GM19328 (cell line): ENCODE data around the gene THBS4.

Experiments
- ATAC-seq: cut with Tn5 transposase; IDR thresholded peaks from one replicate; pipeline ENCODE4 v1.9.1; 2021; ENCODE audit warnings: mild to moderate bottlenecking, moderate library complexity; ENCODE audit not compliant: unreplicated experiment

Gene THBS4

DNA sequence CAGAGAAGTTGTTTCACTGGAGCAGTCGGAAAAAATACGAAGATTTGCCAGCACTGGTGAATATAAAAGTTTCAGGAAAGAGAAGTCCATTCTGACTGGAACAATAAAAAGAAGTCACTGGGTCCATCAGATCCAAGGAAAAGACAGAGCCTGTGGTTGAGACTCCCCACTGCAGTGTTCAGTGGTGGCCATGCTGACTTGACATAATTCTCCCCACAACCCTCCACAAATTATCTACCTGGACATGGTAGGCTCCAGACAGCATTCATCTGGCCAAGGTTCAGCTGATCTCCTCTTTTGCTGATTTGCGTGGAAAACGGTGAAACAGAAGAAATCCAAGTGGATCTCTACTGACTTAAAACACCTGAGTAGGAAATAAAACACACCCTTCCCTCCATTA lies 8.0 kb downstream of the THBS4 start:
- no peak for ATAC-seq

DNA sequence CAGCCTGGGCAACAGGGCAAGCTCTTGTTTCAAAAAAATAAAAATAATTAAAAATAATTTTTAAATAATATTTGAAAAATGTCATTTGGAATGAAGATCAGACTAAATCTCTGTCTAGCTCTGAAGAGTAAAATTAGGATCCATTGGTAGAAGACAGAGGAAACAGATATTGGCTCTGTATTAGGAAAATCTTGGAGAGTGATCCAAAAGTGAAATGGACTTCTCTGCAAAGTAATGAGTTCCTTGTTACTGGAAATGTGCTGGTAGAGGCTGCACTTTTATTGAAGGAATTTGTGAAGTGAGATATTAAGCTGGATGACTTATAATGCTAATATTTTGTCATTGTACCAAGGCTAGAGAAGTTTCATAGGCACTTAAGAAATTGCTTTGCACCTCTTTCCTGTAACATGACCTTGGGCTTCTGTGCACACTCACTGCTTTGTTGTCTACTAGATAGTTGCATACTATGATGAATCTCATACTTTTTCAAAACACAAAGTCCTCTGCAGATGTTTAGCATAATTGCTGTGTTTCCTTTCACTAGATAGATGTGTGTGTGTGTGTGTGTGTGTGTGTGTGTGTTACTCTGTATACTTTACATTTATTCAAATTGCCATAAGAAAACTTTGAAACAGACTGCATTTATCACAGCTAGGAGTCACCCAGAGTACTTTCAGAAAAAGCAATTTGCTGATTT lies 13.1 kb downstream of the THBS4 start:
- ATAC-seq: no peak

DNA sequence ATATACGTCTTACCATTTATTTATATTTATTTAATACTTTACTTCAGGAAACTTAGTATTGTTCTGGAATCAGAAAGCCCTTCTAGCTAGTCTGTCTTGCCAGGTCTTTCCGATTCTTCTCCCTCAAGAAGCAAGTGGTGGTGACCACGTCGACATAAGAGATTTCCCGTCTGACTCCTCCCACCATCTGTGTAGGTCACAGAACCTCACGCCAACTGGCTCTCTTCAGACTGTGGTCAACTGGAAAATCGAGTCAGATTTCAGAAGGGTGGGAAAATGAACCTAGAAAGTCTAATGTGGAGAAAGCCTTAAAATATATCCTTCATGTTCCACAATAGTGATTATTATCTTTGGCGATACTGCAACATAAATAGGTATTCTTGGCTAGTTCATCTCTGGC lies 17.3 kb downstream of the THBS4 start:
- ATAC-seq: no peak

DNA sequence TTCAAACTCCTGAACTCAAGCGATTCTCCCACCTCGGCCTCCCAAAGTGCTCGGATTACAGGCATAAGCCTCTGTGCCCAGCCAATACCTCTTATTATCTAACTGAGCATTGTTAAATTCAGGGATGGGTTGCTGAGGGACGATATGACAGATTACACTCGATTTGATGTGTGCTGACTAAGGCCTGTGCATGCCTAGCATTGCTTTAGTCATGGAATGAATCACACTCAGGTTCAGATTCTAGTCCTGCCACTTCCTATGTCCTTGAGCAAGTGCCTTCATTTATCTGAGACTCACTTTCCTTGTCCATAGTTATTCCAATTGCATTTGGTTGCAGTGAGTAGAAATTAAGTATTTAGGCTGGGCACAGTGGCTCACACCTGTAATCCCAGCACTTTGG lies 19.5 kb downstream of the THBS4 start:
- ATAC-seq: no peak

DNA sequence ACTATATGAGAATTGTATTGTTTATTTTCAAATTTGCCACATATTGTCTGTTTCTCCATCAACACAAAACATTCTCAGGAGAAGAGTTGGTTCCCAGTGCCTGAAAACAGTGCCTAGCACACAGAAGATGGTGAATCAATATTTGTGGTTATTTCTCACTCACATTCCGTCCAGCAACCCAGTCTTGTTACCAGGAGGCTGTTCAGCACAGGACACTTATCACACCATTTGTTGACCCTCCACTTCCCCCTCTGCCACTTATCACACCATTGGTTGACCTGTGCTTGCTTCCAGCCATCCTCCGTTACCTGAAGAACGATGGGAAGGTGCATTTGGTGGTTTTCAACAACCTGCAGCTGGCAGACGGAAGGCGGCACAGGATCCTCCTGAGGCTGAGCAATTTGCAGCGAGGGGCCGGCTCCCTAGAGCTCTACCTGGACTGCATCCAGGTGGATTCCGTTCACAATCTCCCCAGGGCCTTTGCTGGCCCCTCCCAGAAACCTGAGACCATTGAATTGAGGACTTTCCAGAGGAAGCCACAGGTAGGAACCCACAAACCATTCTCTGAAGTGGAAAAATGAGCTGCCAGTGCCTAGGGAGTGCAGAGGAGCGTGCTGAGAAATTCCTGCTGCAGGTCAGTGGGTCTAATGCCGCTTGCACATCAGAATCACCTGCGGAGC lies 20.5 kb downstream of the THBS4 start:
- ATAC-seq: no peak

DNA sequence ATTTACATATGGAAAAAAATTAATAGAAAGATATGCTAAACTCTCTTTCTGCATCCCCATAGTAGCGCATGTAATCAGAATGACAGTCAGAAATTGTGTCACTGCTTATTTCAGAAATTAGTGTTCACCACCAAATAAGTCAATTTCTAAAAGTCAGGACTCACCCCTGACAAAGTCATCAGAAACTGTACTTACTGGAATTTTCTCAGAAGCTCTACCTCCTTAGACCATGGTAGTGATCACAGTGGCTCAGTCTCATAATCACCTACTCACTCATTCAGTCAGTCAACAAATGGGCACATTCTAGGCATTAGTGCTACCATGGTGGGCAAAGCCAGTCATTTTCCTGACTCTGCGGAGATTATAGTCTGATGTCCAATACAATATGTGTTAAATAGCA lies 22.0 kb downstream of the THBS4 start:
- ATAC-seq: no peak

DNA sequence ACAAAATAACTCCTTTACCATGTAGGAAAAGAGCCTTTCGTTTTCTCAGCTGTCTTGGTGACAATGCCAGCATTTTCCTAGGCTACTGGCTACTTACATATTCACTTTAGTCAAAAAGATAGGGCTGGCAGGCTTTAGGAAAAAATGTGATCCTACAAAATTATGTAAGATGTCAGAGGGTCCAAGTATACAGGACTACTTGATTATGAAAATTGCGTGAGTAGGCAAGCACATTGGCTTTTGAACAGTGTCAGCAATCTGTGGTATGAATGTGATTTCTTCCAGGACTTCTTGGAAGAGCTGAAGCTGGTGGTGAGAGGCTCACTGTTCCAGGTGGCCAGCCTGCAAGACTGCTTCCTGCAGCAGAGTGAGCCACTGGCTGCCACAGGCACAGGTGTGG lies 22.8 kb downstream of the THBS4 start:
- ATAC-seq: no peak

DNA sequence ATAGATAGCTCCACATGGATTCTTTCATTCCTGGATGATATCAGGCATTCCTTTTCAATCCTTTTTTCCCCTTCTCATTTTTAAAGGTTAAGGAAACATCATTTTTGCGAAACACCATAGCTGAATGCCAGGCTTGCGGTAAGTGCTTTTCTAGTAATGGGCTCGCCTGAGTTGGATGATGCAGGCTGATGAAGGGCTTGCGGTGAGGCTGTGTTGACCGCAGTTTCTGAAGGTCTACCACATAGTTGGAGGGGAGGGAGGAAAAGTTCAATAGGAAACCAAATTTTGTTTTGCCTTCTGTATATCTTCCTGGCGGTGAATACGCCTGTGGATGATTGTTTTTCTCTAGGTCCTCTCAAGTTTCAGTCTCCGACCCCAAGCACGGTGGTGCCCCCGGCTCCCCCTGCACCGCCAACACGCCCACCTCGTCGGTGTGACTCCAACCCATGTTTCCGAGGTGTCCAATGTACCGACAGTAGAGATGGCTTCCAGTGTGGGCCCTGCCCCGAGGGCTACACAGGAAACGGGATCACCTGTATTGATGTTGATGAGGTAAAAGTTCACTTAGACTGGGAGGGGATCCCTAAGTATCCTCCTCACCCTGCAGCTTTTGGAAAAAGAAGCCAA lies 24.3 kb downstream of the THBS4 start:
- ATAC-seq: no peak

DNA sequence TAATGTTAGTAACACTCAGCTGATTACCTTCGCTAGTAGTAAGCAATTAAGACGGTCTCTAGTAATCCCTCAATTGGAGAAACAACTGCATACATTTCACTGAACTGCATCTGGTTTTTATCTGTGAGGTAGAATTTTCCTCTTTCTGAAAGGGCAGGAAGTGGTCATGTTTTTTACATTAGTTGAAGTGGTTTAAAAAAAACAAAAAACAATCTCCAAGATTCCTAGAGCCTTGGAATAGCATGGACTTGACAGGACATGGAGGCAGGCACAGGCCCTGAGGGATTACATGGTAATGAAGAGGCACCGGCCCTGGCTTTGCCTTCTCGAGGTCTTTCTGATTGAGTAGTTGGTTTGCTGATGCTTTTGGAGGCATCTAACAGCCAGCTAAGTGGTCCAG lies 25.8 kb downstream of the THBS4 start:
- no peak for ATAC-seq

DNA sequence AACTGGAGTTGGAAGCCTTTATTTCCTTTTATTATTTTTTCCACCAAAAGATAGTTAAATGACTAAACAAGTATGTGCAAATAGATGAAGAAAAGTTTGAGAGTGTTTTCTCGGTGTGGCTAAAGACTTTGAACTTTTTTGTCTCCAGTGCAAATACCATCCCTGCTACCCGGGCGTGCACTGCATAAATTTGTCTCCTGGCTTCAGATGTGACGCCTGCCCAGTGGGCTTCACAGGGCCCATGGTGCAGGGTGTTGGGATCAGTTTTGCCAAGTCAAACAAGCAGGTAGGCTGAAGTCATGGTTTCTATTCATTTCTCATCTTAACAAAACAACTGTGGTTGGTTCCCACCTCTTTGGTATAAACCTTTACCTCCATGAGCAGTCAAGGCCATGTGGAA lies 26.4 kb downstream of the THBS4 start:
- ATAC-seq: no peak

DNA sequence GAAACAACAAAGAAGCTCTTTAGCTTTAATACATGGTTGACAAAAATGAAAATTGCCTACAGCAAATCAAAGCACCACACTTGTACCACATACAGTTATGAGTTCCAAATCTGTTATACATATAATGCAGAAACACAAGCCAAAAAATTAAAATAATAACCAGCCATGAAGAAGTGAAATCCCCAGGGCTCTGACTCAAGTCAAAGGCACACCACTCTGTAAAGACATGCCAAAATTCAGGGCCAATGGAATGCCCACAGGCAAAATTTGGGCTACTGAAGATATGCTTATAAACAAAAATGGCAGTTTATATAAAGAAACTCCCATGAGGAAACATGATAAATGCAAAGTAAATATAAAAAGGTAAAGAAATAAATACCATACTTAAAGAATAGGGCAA lies 29.0 kb downstream of the THBS4 start:
- ATAC-seq: no peak

DNA sequence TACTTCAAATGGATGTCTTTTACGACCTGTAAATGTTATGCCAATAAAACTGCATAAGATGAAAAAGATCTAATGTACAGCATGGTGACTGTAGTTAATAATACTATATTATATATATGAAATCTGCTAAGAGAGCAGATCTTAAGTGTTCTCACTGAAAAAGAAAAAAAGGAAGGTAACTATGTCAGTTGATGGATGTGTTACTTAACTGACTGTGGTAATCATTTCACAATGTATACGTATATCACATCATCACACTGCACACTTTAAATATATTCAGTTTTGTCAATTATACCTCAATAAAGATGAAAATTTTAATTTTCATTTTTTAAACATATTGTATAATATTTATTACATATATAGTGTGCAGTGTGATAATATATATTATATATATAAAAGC lies 31.9 kb downstream of the THBS4 start:
- ATAC-seq: no peak

DNA sequence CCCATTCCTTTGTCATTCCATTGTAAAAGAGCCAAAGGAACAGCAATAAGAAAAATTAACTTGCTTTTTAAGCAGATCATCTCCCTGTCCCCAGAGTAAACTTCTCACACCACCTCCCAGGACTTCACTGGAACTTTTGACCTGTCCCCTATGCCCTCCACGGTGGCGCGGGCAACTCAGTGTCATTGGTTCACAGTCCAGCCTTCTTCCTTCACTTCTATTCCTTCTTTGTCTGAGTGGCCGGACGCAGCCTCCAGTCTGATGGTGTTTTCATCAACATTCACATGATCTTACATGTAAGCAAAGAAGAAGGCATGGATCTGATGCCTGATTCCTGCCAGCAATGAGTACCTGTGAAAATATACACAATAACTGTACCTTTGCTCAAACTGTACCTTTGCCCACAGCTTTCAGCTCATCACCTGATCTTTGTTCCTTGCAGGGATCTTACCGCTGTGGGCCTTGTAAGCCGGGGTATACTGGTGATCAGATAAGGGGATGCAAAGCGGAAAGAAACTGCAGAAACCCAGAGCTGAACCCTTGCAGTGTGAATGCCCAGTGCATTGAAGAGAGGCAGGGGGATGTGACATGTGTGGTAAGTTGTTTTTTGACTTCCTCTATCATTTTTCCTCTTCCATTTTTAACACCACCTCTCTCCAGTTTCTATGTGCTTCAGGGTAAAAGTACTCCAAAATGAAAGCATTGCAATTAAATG lies 32.5 kb downstream of the THBS4 start:
- no peak for ATAC-seq

DNA sequence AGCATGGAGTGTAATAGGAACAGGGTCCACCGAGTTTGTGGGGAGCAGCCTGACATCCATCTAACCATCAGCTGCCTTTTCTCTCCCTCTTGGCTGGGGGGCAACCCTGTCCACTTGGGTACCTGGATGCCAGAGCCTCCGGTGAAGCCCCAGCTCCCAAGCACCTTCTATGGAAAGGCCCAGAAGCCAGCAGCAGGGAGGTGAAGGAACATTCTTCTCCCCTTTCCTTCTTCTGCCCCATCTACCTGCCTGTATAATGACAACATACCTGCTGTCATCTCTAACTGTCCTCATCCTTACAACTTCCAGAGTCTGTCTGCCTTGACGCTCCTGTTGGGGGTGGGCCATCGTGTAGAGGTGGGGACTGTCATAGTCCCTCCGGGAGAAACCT lies 33.1 kb downstream of the THBS4 start:
- no peak for ATAC-seq

DNA sequence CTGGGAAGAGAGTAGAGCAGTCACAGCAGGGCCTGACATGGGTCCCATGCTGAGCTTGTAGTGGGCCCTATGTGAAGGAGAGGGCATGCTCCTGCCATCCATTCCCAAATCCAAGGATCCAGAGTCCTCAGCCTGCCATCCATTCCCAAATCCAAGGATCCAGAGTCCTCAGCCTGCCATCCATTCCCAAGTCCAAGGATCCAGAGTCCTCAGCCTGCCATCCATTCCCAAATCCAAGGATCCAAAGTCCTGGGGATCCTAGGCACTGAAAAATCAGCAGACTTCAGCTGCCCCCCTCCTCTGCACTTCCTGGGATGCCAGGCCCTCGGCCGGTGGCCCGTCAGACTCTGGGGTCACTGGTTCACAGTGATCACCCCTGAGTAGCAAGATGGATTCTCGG lies 33.6 kb downstream of the THBS4 start:
- ATAC-seq: no peak

DNA sequence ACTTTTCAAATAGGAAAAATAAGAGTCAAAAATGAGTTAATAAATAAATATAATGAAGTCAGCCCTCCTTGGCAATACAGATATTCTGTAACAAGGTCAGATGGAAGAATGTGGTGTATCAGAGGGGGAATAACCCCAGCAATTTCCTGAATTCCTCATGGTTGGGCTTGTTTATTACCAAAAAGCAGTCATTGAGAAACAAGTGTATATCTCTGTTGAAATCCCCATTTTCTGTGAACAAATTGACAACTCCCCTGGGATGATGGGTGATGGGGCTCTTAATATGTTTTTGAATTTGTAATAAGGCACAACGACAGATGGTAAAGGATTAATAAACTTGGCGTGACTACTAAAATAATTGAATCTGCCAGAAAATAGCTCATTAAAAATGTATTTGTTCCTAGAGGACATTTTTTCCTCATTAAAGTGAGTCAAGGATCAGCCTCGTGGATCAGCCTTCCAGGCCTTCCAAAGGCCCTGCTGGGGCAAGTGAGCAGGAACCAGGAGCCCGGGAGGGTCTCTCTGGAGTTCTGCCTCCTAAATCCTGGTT lies 34.2 kb downstream of the THBS4 start:
- no peak for ATAC-seq

DNA sequence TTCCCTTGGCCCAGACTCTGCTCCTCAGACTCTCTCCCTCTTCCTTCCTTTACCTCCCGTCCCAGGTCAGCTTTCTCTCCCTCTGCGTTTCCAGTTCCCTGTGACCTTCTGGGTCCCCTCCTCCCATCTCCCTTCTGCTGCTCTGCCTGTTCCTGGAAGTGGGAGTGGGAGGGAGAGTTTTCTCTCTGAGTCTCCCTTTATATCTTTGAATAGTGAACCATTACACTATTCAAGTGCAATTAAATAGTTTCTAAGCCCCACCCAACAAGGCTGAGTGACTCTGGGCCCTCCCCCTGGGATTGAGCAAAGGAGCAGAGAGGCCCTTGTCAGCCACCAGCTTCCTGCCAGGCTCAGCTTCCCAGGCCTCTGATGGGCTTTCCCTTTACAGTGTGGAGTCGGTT lies 34.8 kb downstream of the THBS4 start:
- ATAC-seq: peak; percentile 35

DNA sequence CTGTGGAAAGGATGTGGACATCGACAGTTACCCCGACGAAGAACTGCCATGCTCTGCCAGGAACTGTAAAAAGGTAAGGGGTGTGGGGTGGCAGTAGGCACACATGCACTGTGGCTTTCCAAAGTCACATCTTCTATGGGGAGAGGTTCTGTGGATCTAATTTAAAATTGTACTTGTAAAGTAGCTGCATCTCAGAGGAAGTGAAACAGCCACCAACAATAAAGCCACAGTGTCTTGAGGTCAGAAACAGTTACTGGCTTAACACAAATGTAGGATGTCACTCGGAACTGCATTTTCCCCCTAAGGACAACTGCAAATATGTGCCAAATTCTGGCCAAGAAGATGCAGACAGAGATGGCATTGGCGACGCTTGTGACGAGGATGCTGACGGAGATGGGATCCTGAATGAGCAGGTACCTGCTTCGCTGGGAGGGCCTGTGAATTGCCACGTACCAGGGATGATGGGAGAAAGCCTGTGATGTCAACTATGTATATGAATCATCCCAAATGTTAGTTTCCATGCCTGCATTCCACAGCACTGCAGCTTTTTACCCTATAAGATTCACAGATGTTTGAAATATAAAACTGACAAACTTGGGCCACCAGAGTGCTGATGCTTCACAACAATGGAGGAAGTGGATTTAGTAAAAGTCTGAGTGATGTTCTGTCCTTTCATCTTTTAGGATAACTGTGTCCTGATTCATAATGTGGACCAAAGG lies 35.3 kb downstream of the THBS4 start:
- ATAC-seq: peak; percentile 70

DNA sequence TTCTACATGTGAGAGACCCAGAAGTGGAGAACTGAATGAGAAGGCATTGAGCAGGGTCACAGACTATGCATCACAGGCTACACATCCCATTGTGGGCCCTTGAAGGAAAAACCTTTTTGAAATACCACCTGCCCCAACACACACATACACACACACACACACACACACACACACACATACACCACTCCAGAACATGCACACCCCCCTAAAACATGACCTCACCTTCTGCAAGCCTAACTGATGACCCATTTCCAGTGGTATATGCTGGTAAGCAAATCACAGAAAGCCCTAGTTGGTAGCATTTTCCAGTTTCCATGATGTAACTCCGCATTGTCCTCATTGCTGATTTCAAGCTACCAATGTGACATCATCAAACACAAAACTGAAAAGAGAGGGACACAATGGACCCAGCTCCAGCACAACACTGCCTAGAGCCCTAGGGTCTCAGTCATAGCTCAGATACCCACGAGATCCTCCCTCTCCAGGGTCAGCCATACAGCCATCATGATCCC lies 36.4 kb downstream of the THBS4 start:
- no peak for ATAC-seq
